Measurements from ENCODE around the gene KCNQ1.

DNA sequence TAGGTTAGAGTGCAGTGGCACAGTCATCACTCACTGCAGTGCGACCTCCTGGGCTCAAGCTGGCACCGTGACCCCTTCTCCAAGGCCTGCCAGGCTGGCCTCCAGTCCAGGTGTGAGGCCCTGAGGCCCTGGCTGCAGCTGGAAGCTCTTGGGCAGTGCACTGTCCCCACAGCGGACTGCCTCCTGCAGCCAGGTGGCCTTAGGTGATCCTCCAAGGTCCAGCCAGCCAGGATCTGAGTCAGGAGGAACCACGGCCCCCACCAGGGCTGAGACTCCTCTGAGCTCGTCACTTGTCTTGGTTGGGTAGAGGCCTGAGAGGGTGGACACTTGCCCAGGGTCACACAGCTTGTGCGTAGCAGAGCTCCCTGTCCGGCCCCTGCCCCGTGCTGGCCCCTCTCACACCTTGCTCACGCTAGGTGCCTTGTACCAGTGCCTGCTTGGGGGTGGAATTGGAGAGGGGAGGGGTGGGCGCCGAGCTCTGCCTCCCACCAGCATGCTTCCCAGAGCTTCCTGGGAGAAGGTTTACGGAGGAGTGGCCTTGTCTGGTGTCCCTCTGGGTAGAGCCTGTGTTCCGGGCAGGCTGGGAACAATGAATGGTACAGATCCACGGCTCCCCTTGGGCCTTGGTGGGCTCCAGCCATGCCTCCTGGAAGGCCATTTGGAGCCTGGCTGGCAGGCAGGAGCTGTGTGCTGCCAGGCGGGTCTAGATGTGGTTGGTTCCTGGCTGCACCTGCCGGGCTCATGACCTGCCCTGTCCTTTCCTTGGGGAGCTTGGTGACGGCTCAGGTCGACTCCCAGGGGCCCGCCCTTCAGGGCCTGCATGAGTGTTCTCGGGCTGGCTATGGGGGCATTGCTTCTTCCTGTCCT is 20.6 kb downstream of the KCNQ1 start:
- TF ChIP-seq EZH2 (IDR thresholded peaks at IDR 0.05; ENCODE audit: low read length, missing control alignments), result no peak
- TF ChIP-seq, protein P1, sequence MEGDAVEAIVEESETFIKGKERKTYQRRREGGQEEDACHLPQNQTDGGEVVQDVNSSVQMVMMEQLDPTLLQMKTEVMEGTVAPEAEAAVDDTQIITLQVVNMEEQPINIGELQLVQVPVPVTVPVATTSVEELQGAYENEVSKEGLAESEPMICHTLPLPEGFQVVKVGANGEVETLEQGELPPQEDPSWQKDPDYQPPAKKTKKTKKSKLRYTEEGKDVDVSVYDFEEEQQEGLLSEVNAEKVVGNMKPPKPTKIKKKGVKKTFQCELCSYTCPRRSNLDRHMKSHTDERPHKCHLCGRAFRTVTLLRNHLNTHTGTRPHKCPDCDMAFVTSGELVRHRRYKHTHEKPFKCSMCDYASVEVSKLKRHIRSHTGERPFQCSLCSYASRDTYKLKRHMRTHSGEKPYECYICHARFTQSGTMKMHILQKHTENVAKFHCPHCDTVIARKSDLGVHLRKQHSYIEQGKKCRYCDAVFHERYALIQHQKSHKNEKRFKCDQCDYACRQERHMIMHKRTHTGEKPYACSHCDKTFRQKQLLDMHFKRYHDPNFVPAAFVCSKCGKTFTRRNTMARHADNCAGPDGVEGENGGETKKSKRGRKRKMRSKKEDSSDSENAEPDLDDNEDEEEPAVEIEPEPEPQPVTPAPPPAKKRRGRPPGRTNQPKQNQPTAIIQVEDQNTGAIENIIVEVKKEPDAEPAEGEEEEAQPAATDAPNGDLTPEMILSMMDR (conservative IDR thresholded peaks at IDR 0.05 in 1 of 2, IDR thresholded peaks at IDR 0.05 in 1 of 2; ENCODE audit: low read depth in 1 of 2, low read length in 2 of 2), result no peak

Data from fibroblast of lung (primary cell).